Esophagus squamous epithelium (tissue), 5 donors: ENCODE data around the gene MYBPC2. TPM values are rescaled to one million over a fixed set of nuclear protein-coding genes. Genes with fewer than 3 reads are reported as not detected.

Experiments used
- DNase-seq: peaks from one replicate; lab custom pipeline; 2025; lab: John Stamatoyannopoulos, UW
- H3K27ac ChIP-seq, 4 donors: fragments of 200-600 bp; sonication (generic); one replicate each; pipeline ENCODE4 v1.5.1; 2016 to 2019; ENCODE audit warnings: mild to moderate bottlenecking in 1 of 4
- H3K27me3 ChIP-seq, 4 donors: fragments of 200-600 bp; sonication (generic); 1 replicate in 3 of 4; 2 replicates in 1 of 4; pipeline versions ENCODE4 v1.5.1 to v1.6.0; 2017 to 2021; ENCODE audit warnings: antibody characterized with exemption in 1 of 4
- H3K36me3 ChIP-seq, 3 donors: fragments of 200-600 bp; sonication (generic); one replicate each; pipeline ENCODE4 v1.5.1; 2016 to 2019
- H3K4me1 ChIP-seq, 3 donors: fragments of 200-600 bp; sonication (generic); one replicate each; pipeline ENCODE4 v1.5.1; 2017 to 2019
- H3K4me3 ChIP-seq, 4 donors: fragments of 200-600 bp; sonication (generic); 1 replicate in 3 of 4; 2 replicates in 1 of 4; pipeline ENCODE4 v1.5.1; 2016 to 2019; ENCODE audit warnings: mild to moderate bottlenecking in 2 of 4, moderate library complexity in 1 of 4
- H3K9me3 ChIP-seq, 3 donors: fragments of 200-600 bp; sonication (generic); one replicate each; pipeline ENCODE4 v1.5.1; 2016 to 2019
- POLR2A ChIP-seq, 4 donors: fragments of 450-650 bp; IDR thresholded peaks; one replicate each; pipeline ENCODE4 v1.6.1; 2017; ENCODE audit warnings: antibody characterized with exemption in 4 of 4, mild to moderate bottlenecking in 4 of 4, moderate library complexity in 3 of 4
- WGBS, 2 donors: methylation state at CpG; one replicate each; pipeline ENCODE4 v1.1.5; 2018; 5-methylcytosine and 5-hydroxymethylcytosine counted together
- intact Hi-C: fragments of 100-400 bp; cut with DNase I; formaldehyde crosslinking; loops from one replicate; pipeline ENCODE4 v1.15.0; 2022
- total RNA-seq, 4 donors: library from RNA; depleted of rRNA; stranded (reverse); fragments of >200 nt; gene quantifications; one replicate each; pipeline ENCODE4 v1.1.0, GENCODE V29; 2016
- TF ChIP-seq, protein P1 (sequence below), 6 experiments: fragments of 450-650 bp in 4 of 6; fragments of 200-600 bp in 2 of 6; sonication (generic) in 2 of 6; IDR thresholded peaks; one replicate each; pipeline ENCODE4 v1.5.1; 2016 to 2019; ENCODE audit warnings: antibody characterized with exemption in 6 of 6, mild to moderate bottlenecking in 4 of 6, moderate library complexity in 4 of 6
- donor health status: DM: yes; HTN: yes; CAD: no.

The MYBPC2 gene
- total RNA-seq, 4 donors from 2014 or later = 0.19 TPM; not detected in 3

DNA sequence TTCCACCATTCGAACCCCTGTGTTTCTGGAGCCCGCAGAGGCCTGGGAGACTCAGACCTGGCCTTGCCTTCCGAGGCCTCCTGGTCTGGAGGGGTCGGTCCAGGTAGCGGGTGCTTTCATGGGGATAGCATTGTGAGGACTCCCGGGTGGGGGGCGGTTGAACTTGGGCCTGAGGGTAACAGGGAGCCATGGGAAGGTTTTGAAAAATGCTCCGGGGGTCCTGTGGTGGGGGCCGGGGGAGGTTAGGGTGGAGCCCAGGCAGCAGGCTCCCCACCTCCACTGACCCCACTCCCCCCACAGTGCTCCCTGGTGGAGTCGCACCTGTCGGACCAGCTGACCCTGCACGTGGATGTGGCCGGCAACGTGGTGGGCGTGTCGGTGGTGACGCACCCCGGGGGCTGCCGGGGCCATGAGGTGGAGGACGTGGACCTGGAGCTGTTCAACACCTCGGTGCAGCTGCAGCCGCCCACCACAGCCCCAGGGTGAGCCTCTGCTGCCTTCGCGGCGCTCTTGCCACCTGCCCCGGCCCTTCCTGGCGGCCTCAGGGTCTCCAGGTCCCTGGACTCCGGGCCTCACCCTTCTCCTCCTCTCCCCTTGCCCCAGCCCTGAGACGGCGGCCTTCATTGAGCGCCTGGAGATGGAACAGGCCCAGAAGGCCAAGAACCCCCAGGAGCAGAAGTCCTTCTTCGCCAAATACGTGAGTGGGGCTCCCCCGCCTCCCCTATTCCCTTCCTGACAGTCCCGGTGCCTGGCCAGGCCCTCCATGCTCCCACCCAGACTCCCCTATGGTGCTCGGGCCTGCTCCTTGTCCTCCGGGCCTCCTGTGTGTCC, 47.8 kb downstream of the MYBPC2 start:
- Histone ChIP-seq H3K9me3 (no peaks in the 10 kb centered on the region), H3K27ac (no peak overlapping the region), H3K4me3 (no peak overlapping the region), H3K4me1 (peaks cover 9 to 29% (median 10%) of the 10 kb centered on the region in 3 donors), H3K36me3 (peaks cover 0 to 75% (median 13%) of the 10 kb centered on the region in 3 donors), H3K27me3 (no peaks in the 10 kb centered on the region)
- no peak for TF ChIP-seq POLR2A (IDR thresholded peaks at IDR 0.05)
- WGBS, 2 donors = 96 to 100% methylated on average over 3 to 8 of the region's 37 CpGs
- intact Hi-C loops = no loop called here
- no peak for DNase-seq

DNA sequence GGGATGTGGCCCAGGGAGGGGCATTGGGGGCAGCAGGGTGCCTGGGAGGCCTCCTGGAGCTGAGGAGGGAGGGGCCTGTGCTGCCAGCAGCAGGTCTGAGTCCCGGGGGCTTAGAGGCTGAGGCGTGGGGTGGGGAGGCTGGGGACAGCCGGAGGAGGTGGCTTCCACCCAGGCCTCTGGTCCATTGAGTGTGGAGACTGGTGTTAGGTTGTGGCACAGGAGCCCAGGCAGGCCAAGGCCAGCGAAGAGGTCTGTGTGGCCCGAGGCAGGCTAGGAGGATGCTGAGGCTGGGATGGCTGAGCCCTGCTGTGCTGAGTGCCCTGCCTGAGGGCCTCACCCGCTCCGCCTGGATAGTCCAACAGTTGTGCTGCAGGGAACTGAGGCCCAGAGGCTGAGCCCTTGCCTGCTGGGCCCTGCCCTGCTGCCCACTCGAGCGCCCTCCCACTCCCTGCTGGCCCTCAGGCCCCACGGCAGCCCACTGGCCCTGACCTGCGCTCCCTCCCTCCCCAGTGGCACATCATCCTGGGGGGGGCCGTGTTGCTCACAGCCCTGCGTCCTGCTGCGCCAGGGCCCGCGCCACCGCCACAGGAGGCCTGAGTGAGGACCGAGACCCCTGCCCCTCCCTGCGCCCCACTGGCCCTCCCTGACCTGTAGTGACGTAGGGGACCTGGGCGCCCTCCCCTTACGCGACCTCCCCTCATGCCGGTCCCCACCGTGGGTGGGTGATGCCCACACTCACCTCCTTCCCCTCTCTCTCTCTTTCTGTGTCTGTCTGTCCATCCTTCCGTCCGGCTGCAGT, 48.9 kb downstream of the MYBPC2 start:
- no peak overlapping the region for H3K27ac ChIP-seq
- H3K27me3 ChIP-seq = peaks cover 0 to 5% (median 0%) of the 10 kb centered on the region in 4 donors
- peaks cover 0 to 75% (median 13%) of the 10 kb centered on the region in 3 donors for H3K36me3 ChIP-seq
- 75 to 96% methylated on average over 8 to 11 of the region's 27 CpGs for WGBS, 2 donors
- no peaks in the 10 kb centered on the region for H3K9me3 ChIP-seq
- intact Hi-C loops = no loop called here
- peaks cover 9 to 21% (median 10%) of the 10 kb centered on the region in 3 donors for H3K4me1 ChIP-seq
- TF ChIP-seq, protein P1, sequence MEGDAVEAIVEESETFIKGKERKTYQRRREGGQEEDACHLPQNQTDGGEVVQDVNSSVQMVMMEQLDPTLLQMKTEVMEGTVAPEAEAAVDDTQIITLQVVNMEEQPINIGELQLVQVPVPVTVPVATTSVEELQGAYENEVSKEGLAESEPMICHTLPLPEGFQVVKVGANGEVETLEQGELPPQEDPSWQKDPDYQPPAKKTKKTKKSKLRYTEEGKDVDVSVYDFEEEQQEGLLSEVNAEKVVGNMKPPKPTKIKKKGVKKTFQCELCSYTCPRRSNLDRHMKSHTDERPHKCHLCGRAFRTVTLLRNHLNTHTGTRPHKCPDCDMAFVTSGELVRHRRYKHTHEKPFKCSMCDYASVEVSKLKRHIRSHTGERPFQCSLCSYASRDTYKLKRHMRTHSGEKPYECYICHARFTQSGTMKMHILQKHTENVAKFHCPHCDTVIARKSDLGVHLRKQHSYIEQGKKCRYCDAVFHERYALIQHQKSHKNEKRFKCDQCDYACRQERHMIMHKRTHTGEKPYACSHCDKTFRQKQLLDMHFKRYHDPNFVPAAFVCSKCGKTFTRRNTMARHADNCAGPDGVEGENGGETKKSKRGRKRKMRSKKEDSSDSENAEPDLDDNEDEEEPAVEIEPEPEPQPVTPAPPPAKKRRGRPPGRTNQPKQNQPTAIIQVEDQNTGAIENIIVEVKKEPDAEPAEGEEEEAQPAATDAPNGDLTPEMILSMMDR (IDR thresholded peaks at IDR 0.05) = no peak
- no peak overlapping the region for H3K4me3 ChIP-seq
- no peak for DNase-seq

DNA sequence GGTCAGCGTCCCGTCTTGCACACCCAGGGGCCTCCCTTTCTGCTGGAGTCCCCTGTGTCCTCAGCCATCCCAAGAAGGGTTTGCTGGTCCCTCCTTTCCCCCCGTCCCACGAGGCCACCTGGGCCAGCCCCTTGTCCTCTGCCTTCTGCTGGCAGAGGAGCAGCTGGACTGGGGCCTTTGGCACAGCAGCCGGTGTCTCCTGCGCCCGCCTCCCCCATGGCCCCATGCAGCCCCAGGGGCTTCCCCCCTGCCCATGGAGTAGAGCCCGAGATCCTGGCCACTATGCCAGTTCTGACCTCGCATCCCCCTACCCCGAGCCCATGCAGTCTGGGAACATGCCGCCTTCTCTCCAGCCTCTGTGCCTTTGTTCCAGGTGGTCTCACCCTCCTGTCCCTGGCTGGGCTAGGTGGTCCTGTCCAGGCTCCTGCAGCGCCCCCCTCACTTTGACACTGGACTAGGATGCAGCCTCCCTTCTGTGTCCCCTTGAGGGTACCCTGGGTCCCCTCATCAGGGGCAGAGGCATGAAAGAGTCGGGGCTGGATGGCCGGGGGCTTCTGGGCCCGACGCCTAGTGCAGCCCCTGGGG, 49.7 kb downstream of the MYBPC2 start:
- intact Hi-C loops = no loop called here
- Histone ChIP-seq H3K4me1 (peaks cover 6 to 14% (median 6%) of the 10 kb centered on the region in 3 donors), H3K4me3 (no peak overlapping the region), H3K27ac (no peak overlapping the region), H3K27me3 (peaks cover 0 to 12% (median 0%) of the 10 kb centered on the region in 4 donors), H3K9me3 (no peaks in the 10 kb centered on the region), H3K36me3 (peaks cover 0 to 75% (median 13%) of the 10 kb centered on the region in 3 donors)
- TF ChIP-seq, protein P1 (IDR thresholded peaks at IDR 0.05) = no peak
- no peak for TF ChIP-seq POLR2A (IDR thresholded peaks at IDR 0.05)
- 74 to 77% methylated on average over 5 to 12 of the region's 16 CpGs for WGBS, 2 donors
- no peak for DNase-seq

DNA sequence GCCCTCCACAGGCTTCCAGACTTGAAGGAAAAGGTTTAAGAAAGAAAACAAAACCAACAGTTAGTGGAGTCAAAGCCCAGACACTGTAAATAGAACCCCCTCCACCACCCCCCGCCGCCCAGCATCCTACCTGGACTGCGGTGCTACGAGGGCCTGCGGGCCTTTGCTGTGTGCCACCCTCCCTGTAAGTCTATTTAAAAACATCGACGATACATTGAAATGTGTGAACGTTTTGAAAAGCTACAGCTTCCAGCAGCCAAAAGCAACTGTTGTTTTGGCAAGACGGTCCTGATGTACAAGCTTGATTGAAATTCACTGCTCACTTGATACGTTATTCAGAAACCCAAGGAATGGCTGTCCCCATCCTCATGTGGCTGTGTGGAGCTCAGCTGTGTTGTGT, 50.2 kb downstream of the MYBPC2 start:
- Histone ChIP-seq H3K4me3 (no peak overlapping the region), H3K9me3 (no peaks in the 10 kb centered on the region), H3K27ac (no peak overlapping the region), H3K27me3 (peaks cover 0 to 16% (median 0%) of the 10 kb centered on the region in 4 donors), H3K4me1 (peaks cover under 1 to 8% (median under 1%) of the 10 kb centered on the region in 3 donors), H3K36me3 (peaks cover 0 to 72% (median 13%) of the 10 kb centered on the region in 3 donors)
- TF ChIP-seq POLR2A (IDR thresholded peaks at IDR 0.05) = no peak
- TF ChIP-seq, protein P1 (IDR thresholded peaks at IDR 0.05) = no peak
- intact Hi-C loops = no loop called here
- DNase-seq = no peak
- WGBS, 2 donors = 85 to 89% methylated on average over 10 of the region's 10 CpGs

DNA sequence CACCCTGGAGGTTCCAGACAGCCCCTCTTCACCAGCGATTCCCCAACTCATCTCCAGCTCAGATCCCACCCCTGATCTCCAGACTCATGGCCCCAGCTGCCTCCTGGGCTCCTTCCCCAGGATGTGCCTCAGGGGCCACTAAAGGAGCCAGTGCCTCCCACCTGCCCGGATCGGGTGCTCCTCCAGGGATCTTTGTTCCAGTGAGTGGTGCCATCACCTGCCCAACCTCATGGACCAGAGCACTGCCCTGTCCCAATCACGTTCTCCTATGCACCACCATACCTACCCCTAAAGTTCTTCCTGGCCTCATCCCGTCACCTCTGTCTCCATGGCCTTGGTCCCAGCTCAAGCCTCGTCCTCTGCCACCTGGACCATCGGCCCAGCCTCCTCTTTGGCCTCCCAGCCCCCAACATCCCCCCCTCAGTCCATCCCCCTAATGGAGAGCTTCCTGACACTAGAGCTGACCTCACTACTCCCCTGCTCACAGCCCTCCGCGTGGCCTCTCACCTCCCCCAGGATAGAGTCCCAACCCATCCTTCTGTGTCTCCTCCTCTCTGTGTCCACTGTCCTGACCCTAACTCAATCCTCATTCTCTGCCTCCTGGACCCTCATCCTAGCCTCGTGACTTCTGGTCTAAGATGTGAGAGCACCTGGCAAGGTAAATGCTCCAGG, 52.7 kb downstream of the MYBPC2 start:
- no peak for DNase-seq
- Histone ChIP-seq H3K36me3 (peaks cover 0 to 47% (median 10%) of the 10 kb centered on the region in 3 donors), H3K27me3 (peaks cover 0 to 39% (median 0%) of the 10 kb centered on the region in 4 donors), H3K27ac (no peak overlapping the region), H3K9me3 (no peaks in the 10 kb centered on the region), H3K4me3 (no peak overlapping the region), H3K4me1 (no peaks in the 10 kb centered on the region)
- intact Hi-C loops = no loop called here
- TF ChIP-seq, protein P1 (IDR thresholded peaks at IDR 0.05) = no peak
- no peak for TF ChIP-seq POLR2A (IDR thresholded peaks at IDR 0.05)
- WGBS, 2 donors = 80 to 89% methylated on average over 10 of the region's 10 CpGs
